Natural killer cell (primary cell): ENCODE results near the gene NUB1. TPM values are rescaled to one million over a fixed set of nuclear protein-coding genes. Genes with fewer than 3 reads are reported as not detected.

Source experiments
- ATAC-seq, 3 donors: fragments of 150-1000 bp in 2 of 3; fragments of 200-7000 bp in 1 of 3; cut with Tn5 transposase; 1 replicate in 1 of 3; 2 replicates in 2 of 3; pipeline ENCODE4 v1.10.0; 2021; ENCODE audit warnings: mild to moderate bottlenecking in 2 of 3, moderate library complexity in 2 of 3
- DNase-seq, 2 donors: peaks; one replicate each; pipeline versions ENCODE4 v3.0.0 to v3.0.0-alpha.2; 2013 to 2021; ENCODE audit warnings: mixed read lengths in 1 of 2
- H3K27ac ChIP-seq: one replicate; pipeline ENCODE4 v1.5.1; 2013; ENCODE audit warnings: mild to moderate bottlenecking, low read length
- H3K27me3 ChIP-seq: one replicate; pipeline ENCODE4 v1.6.1; 2013; ENCODE audit warnings: low read length; ENCODE audit not compliant: control insufficient read depth, insufficient read depth
- H3K36me3 ChIP-seq: one replicate; pipeline ENCODE4 v1.6.1; 2013; ENCODE audit warnings: low read length; ENCODE audit not compliant: control insufficient read depth, insufficient read depth
- H3K4me1 ChIP-seq: one replicate; pipeline ENCODE4 v1.6.1; 2013; ENCODE audit warnings: low read length; ENCODE audit not compliant: control insufficient read depth, insufficient read depth
- H3K4me3 ChIP-seq: one replicate; pipeline ENCODE4 v1.5.1; 2013; ENCODE audit warnings: low read length
- H3K9me3 ChIP-seq: one replicate; pipeline ENCODE4 v1.6.1; 2013; ENCODE audit warnings: low read length; ENCODE audit not compliant: control insufficient read depth, insufficient read depth
- H3K27ac Mint-ChIP-seq, 2 donors: one replicate each; pipeline ENCODE4 v1.8.0; 2022; ENCODE audit warnings: mild to moderate bottlenecking in 2 of 2, mixed read lengths in 2 of 2, moderate library complexity in 1 of 2
- H3K27me3 Mint-ChIP-seq, 2 donors: one replicate each; pipeline ENCODE4 v1.8.0; 2022; ENCODE audit warnings: low read depth in 2 of 2, mixed read lengths in 2 of 2
- H3K36me3 Mint-ChIP-seq: one replicate; pipeline ENCODE4 v1.8.0; 2022; ENCODE audit warnings: mixed read lengths
- H3K4me1 Mint-ChIP-seq, 2 donors: one replicate each; pipeline ENCODE4 v1.8.0; 2022; ENCODE audit warnings: mixed read lengths in 2 of 2
- H3K4me3 Mint-ChIP-seq: one replicate; pipeline ENCODE4 v1.8.0; 2022; ENCODE audit warnings: mild to moderate bottlenecking, moderate library complexity, mixed read lengths
- H3K9me3 Mint-ChIP-seq, 2 donors: one replicate each; pipeline ENCODE4 v1.8.0; 2022; ENCODE audit warnings: mixed read lengths in 2 of 2
- WGBS: methylation state at CpG from one replicate; pipeline ENCODE4 v1.1.7; 2013; ENCODE audit warnings: missing lambda C conversion rate; ENCODE audit not compliant: insufficient coverage; 5-methylcytosine and 5-hydroxymethylcytosine counted together
- intact Hi-C: fragments of 100-400 bp; cut with micrococcal nuclease; formaldehyde crosslinking; loops from one replicate; pipeline ENCODE4 v1.14.2; 2022
- total RNA-seq, 4 donors: library from RNA; stranded (reverse); fragments of 120-200 nt in 1 of 4; gene quantifications; one replicate each; pipeline versions ENCODE4 v1.2.3 to v1.2.4, GENCODE V29; 2013 to 2022
- TF ChIP-seq, protein P1 (sequence below): fragments of 200-600 bp; IDR thresholded peaks from one replicate; pipeline ENCODE4 v1.8.0; 2022; ENCODE audit warnings: antibody characterized with exemption

NUB1 gene
- total RNA-seq, 3 donors from 2014 or later (not counting 1 experiment from before 2014, with no cell fraction given) = 110 to 113 (median 111) TPM

DNA sequence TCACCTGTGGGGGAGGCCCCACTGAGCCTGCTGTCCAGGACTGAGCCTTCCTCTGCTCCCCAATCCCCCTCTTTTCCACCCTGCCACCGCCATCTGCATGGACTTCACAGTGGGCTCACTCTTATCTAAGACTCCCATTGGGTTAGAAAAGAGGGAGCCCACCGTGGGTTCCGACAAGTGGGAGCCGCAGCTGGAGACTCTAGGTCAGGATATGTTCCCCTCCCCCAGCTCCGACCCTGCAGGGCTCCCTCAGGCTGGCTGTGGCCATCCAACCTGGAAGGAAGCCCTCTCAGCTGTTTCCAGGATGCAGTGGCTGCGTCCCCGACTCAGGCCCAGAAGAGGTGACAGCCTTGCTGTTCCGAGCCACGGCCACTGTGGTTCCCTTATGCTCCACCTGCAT lies 63.4 kb downstream of the NUB1 start:
- H3K9me3 Mint-ChIP-seq = no peaks in the 10 kb centered on the region
- peaks cover under 1% of the 10 kb centered on the region for H3K27me3 ChIP-seq
- no peaks in the 10 kb centered on the region for H3K36me3 ChIP-seq
- ATAC-seq (no peak), DNase-seq (no peak)
- no peak overlapping the region for H3K27ac ChIP-seq
- intact Hi-C loops = no loop called here
- H3K9me3 ChIP-seq = no peaks in the 10 kb centered on the region
- H3K4me1 ChIP-seq = peaks cover 27% of the 10 kb centered on the region
- TF ChIP-seq, protein P1, sequence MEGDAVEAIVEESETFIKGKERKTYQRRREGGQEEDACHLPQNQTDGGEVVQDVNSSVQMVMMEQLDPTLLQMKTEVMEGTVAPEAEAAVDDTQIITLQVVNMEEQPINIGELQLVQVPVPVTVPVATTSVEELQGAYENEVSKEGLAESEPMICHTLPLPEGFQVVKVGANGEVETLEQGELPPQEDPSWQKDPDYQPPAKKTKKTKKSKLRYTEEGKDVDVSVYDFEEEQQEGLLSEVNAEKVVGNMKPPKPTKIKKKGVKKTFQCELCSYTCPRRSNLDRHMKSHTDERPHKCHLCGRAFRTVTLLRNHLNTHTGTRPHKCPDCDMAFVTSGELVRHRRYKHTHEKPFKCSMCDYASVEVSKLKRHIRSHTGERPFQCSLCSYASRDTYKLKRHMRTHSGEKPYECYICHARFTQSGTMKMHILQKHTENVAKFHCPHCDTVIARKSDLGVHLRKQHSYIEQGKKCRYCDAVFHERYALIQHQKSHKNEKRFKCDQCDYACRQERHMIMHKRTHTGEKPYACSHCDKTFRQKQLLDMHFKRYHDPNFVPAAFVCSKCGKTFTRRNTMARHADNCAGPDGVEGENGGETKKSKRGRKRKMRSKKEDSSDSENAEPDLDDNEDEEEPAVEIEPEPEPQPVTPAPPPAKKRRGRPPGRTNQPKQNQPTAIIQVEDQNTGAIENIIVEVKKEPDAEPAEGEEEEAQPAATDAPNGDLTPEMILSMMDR = no peak
- peaks cover 7 to 9% of the 10 kb centered on the region in 2 donors for H3K4me1 Mint-ChIP-seq
- H3K27ac Mint-ChIP-seq = no peak overlapping the region
- H3K4me3 Mint-ChIP-seq = no peak overlapping the region
- 90% methylated on average over 9 of the region's 9 CpGs for WGBS
- peaks cover 5 to 7% of the 10 kb centered on the region in 2 donors for H3K27me3 Mint-ChIP-seq
- H3K4me3 ChIP-seq = no peak overlapping the region
- no peaks in the 10 kb centered on the region for H3K36me3 Mint-ChIP-seq

DNA sequence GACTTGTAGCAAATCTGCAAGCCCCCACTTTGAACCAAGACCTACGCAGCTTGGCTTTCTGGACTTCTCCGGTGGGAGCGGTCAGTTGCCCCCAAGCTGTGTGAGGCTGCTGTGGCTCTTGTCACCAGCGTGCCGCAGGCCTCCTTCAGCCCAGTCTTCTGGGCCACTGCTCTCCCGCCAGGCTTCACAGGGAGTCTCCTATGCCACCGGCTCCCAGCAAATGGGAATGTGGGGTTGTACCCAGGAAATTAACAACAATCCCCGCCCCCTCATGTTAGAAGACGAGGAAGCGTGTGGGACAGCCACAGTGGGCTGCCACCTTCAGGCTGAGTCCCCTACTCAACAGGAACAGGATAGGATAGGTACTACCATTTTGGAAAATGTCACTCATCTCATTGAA lies 64.0 kb downstream of the NUB1 start:
- H3K9me3 Mint-ChIP-seq = no peaks in the 10 kb centered on the region
- Histone ChIP-seq H3K4me3 (no peak overlapping the region), H3K36me3 (no peaks in the 10 kb centered on the region), H3K27me3 (peaks cover 6% of the 10 kb centered on the region), H3K4me1 (peaks cover 32% of the 10 kb centered on the region), H3K27ac (no peak overlapping the region), H3K9me3 (no peaks in the 10 kb centered on the region)
- WGBS = 93% methylated on average over 10 of the region's 10 CpGs
- peaks cover 7 to 13% of the 10 kb centered on the region in 2 donors for H3K4me1 Mint-ChIP-seq
- intact Hi-C loops = no loop called here
- DNase-seq (no peak), ATAC-seq (no peak)
- H3K27me3 Mint-ChIP-seq = peaks cover 6 to 11% of the 10 kb centered on the region in 2 donors
- TF ChIP-seq, protein P1 = no peak
- peak overlapping the region in 1 of 2 donors; percentile 42 for H3K27ac Mint-ChIP-seq
- H3K4me3 Mint-ChIP-seq = no peak overlapping the region
- no peaks in the 10 kb centered on the region for H3K36me3 Mint-ChIP-seq

DNA sequence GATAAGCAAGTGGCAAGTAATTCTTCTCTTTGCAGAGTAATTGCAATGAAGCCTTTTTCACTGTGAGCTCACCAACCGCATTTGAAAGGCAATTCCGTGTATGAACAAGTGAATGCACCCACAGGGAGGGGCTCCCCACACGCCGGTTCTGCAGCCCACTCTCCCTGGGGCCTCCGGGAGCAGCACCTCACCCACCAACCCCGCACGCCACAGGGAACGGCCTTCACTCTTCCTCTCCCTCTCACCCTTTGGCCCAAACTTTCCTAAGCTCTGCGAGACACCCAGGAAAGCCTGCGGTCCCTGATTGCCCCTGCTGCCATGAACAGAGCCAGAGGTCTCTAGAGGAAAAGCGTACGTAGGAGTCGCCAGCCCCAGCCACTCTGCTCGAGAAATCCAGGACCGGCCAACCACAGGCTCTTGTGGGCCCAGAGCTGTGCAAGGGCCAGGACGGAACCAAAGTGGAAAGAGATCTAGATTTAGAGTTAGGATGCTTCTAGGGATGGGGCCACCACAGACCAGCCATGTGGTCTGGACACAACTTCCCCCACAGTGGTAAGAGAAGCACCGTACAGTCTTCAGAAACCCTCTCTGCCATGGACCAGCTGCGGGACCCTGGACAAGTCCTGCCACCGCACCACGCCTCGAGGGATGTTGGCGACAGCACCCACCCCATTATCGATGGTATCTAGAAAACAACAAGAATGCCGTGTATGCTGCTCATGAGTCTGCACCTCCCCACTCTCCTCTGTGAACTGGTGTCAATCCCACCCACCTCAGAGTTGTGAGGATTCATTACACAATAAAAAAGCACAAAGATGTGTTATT lies 64.7 kb downstream of the NUB1 start:
- no peak overlapping the region for H3K27ac ChIP-seq
- Mint-ChIP-seq H3K36me3 (no peaks in the 10 kb centered on the region), H3K4me3 (no peak overlapping the region), H3K9me3 (no peaks in the 10 kb centered on the region), H3K27me3 (peaks cover 13 to 18% of the 10 kb centered on the region in 2 donors), H3K27ac (peak overlapping the region in 1 of 2 donors; percentile 42), H3K4me1 (peaks cover 7 to 20% of the 10 kb centered on the region in 2 donors)
- H3K4me1 ChIP-seq = peaks cover 39% of the 10 kb centered on the region
- no peak for ATAC-seq
- DNase-seq = no peak
- 96% methylated on average over 24 of the region's 24 CpGs for WGBS
- TF ChIP-seq, protein P1 = no peak
- intact Hi-C loops = no loop called here
- H3K27me3 ChIP-seq = peaks cover 12% of the 10 kb centered on the region
- no peak overlapping the region for H3K4me3 ChIP-seq
- H3K9me3 ChIP-seq = no peaks in the 10 kb centered on the region
- H3K36me3 ChIP-seq = no peaks in the 10 kb centered on the region
